Measurements from ENCODE around the gene PIK3R3. TPM values are rescaled to one million over a fixed set of nuclear protein-coding genes. Genes with fewer than 3 reads are reported as not detected.

PIK3R3 gene
- total and polyA plus RNA-seq, 8 donors: 3.4 to 33.8 (median 12.4) TPM

GRCh38 chr1:46020010-46020409 lies 112.4 kb downstream of the PIK3R3 start:
- Histone ChIP-seq H3K4me3 (no peak overlapping the region), H3K4me1 (no peaks in the 10 kb centered on the region), H3K27ac (no peak overlapping the region), H3K27me3 (no peaks in the 10 kb centered on the region), H3K9me3 (no peaks in the 10 kb centered on the region), H3K36me3 (peaks cover 11 to 41% (median 34%) of the 10 kb centered on the region in 4 donors)
- no peak for DNase-seq
- TF ChIP-seq POLR2A (IDR thresholded peaks at IDR 0.05) (no peak), POLR2AphosphoS5 (IDR thresholded peaks at IDR 0.05) (no peak)
- WGBS, 5 donors: 77 to 89% (median 83%) methylated on average over 4 of the region's 4 CpGs
- intact Hi-C loops (cut with DNase I; ENCODE audit: low total_unique reads): no loop called here

GRCh38 chr1:46019348-46019747 lies 113.1 kb downstream of the PIK3R3 start:
- no peaks in the 10 kb centered on the region for H3K4me1 ChIP-seq
- 97 to 99% (median 98%) methylated on average over 7 of the region's 7 CpGs for WGBS, 5 donors
- no peak for DNase-seq
- peaks cover 11 to 34% (median 30%) of the 10 kb centered on the region in 4 donors for H3K36me3 ChIP-seq
- no peak for TF ChIP-seq POLR2AphosphoS5 (IDR thresholded peaks at IDR 0.05)
- TF ChIP-seq POLR2A (IDR thresholded peaks at IDR 0.05): no peak
- no peak for TF ChIP-seq EP300 (IDR thresholded peaks at IDR 0.05)
- TF ChIP-seq CTCF (IDR thresholded peaks at IDR 0.05): no peak
- no peak overlapping the region for H3K4me3 ChIP-seq
- no peaks in the 10 kb centered on the region for H3K9me3 ChIP-seq
- no peak overlapping the region for H3K27ac ChIP-seq
- H3K27me3 ChIP-seq: no peaks in the 10 kb centered on the region
- intact Hi-C loops (cut with DNase I; ENCODE audit: low total_unique reads): no loop called here

- no peak overlapping the region for H3K27ac ChIP-seq
- no peaks in the 10 kb centered on the region for H3K4me1 ChIP-seq
- DNase-seq: no peak
- H3K36me3 ChIP-seq: peaks cover 5 to 28% (median 17%) of the 10 kb centered on the region in 4 donors
- 84 to 93% (median 91%) methylated on average over 6 of the region's 6 CpGs for WGBS, 5 donors
- no peaks in the 10 kb centered on the region for H3K27me3 ChIP-seq
- TF ChIP-seq EP300 (IDR thresholded peaks at IDR 0.05): no peak
- no peak for TF ChIP-seq POLR2A (IDR thresholded peaks at IDR 0.05)
- TF ChIP-seq CTCF (IDR thresholded peaks at IDR 0.05): no peak
- TF ChIP-seq POLR2AphosphoS5 (IDR thresholded peaks at IDR 0.05): no peak
- intact Hi-C loops (cut with DNase I; ENCODE audit: low total_unique reads): no loop called here
- H3K9me3 ChIP-seq: no peaks in the 10 kb centered on the region
- no peak overlapping the region for H3K4me3 ChIP-seq
Measured at GRCh38 chr1:46017876-46018503, 114.4 kb downstream of the PIK3R3 start.

GRCh38 chr1:46013581-46013980 lies 118.8 kb downstream of the PIK3R3 start:
- Histone ChIP-seq H3K9me3 (no peaks in the 10 kb centered on the region), H3K4me1 (no peaks in the 10 kb centered on the region), H3K27me3 (no peaks in the 10 kb centered on the region), H3K27ac (no peak overlapping the region), H3K4me3 (no peak overlapping the region), H3K36me3 (peaks cover 14 to 49% (median 36%) of the 10 kb centered on the region in 4 donors)
- intact Hi-C loops (cut with DNase I; ENCODE audit: low total_unique reads): no loop called here
- no peak for DNase-seq
- no peak for TF ChIP-seq POLR2AphosphoS5 (IDR thresholded peaks at IDR 0.05)
- no peak for TF ChIP-seq POLR2A (IDR thresholded peaks at IDR 0.05)
- no peak for TF ChIP-seq CTCF (IDR thresholded peaks at IDR 0.05)
- no peak for TF ChIP-seq EP300 (IDR thresholded peaks at IDR 0.05)
- WGBS, 5 donors: 88 to 99% (median 97%) methylated on average over 3 of the region's 3 CpGs

- H3K4me1 ChIP-seq: no peaks in the 10 kb centered on the region
- intact Hi-C loops (cut with DNase I; ENCODE audit: low total_unique reads): no loop called here
- H3K9me3 ChIP-seq: no peaks in the 10 kb centered on the region
- H3K27me3 ChIP-seq: no peaks in the 10 kb centered on the region
- no peak for DNase-seq
- H3K4me3 ChIP-seq: no peak overlapping the region
- no peak for TF ChIP-seq CTCF (IDR thresholded peaks at IDR 0.05)
- WGBS, 5 donors: 81 to 98% (median 93%) methylated on average over 1 of the region's 1 CpG
- no peak overlapping the region for H3K27ac ChIP-seq
- H3K36me3 ChIP-seq: peaks cover 20 to 63% (median 49%) of the 10 kb centered on the region in 4 donors
Measured at GRCh38 chr1:46012236-46012635, 120.2 kb downstream of the PIK3R3 start.

Measured in stomach (tissue), 9 donors.